HepG2 (cell line): ENCODE results near the gene NDUFS7. TPM values are rescaled to one million over a fixed set of nuclear protein-coding genes. Genes with fewer than 3 reads are reported as not detected.

Experiments used
- CHD2 ChIP-seq: IDR thresholded peaks from 2 replicates; pipeline ENCODE4 v1.6.1; 2011; ENCODE audit warnings: low read depth, low read length, improper control_type of control experiment
- E2F2 ChIP-seq: sonication (generic); formaldehyde crosslinking; IDR thresholded peaks from 2 replicates; pipeline ENCODE4 v1.4.0; 2020; ENCODE audit warnings: missing genetic modification reagents, borderline replicate concordance
- GMEB2 ChIP-seq: IDR thresholded peaks from 2 replicates; pipeline ENCODE4 v1.6.1; 2016; ENCODE audit warnings: missing biosample characterization, missing genetic modification reagents, low read depth
- KAT7 ChIP-seq: IDR thresholded peaks from 2 replicates; pipeline ENCODE4 v1.6.1; 2018; ENCODE audit warnings: borderline replicate concordance, missing compliant biosample characterization
- KIAA2018 ChIP-seq: sonication (generic); formaldehyde crosslinking; IDR thresholded peaks from 2 replicates; pipeline ENCODE4 v1.5.0; 2020; ENCODE audit warnings: mild to moderate bottlenecking, missing genetic modification reagents, borderline replicate concordance
- PAX8 ChIP-seq: sonication (generic); formaldehyde crosslinking; IDR thresholded peaks from 2 replicates; pipeline ENCODE4 v1.8.0; 2022; ENCODE audit warnings: mild to moderate bottlenecking, missing genetic modification reagents, borderline replicate concordance
- SATB2 ChIP-seq: sonication (generic); formaldehyde crosslinking; IDR thresholded peaks from 2 replicates; pipeline ENCODE4 v1.5.0; 2020; ENCODE audit warnings: missing genetic modification reagents
- TRAFD1 ChIP-seq: sonication (generic); formaldehyde crosslinking; IDR thresholded peaks from 2 replicates; pipeline ENCODE4 v1.5.1; 2020; ENCODE audit warnings: missing genetic modification reagents, mild to moderate bottlenecking, borderline replicate concordance
- U2AF1 ChIP-seq: fragments of 200-400 bp; formaldehyde crosslinking; optimal IDR thresholded peaks from 2 replicates; pipeline ENCODE3; 2017; ENCODE audit warnings: mild to moderate bottlenecking, low read depth, low read length
- ZFX ChIP-seq: sonication (generic); formaldehyde crosslinking; IDR thresholded peaks from 2 replicates; pipeline ENCODE4 v1.4.0; 2020; ENCODE audit warnings: mild to moderate bottlenecking, low read depth, missing genetic modification reagents, moderate library complexity
- ZNF18 ChIP-seq: sonication (generic); formaldehyde crosslinking; IDR thresholded peaks from 2 replicates; pipeline ENCODE4 v1.8.0; 2022; ENCODE audit warnings: mild to moderate bottlenecking, missing genetic modification reagents; ENCODE audit not compliant: insufficient replicate concordance
- ZNF550 ChIP-seq: sonication (generic); formaldehyde crosslinking; IDR thresholded peaks from 2 replicates; pipeline ENCODE4 v1.4.0; 2020; ENCODE audit warnings: mild to moderate bottlenecking, missing genetic modification reagents, borderline replicate concordance
- ZSCAN12 ChIP-seq: sonication (generic); formaldehyde crosslinking; IDR thresholded peaks from 2 replicates; pipeline ENCODE4 v1.9.0; 2021; ENCODE audit warnings: mild to moderate bottlenecking, missing genetic modification reagents
- polyA plus RNA-seq, 8 experiments: library from polyadenylated mRNA; depleted of rRNA in 3 of 8; stranded (reverse) in 7 of 8; unstranded in 1 of 8; fragments of >200 nt; fragmentation: Illumina TruSeq in 4 of 8; extraction: Trizol in 4 of 8; gene quantifications; 2 replicates each; pipeline versions ENCODE4 v1.2.1 to v1.2.3, GENCODE V29; 2011 to 2016; ENCODE audit warnings: low read depth in 4 of 8, missing spikeins in 1 of 8, mixed read lengths in 1 of 8; ENCODE audit not compliant: insufficient read depth in 1 of 8
- total RNA-seq, 5 experiments: library from RNA; depleted of rRNA; stranded (reverse); fragments of >200 nt; fragmentation: Illumina TruSeq; extraction: Trizol; gene quantifications; 2 replicates each; pipeline ENCODE4 v1.2.3, GENCODE V29; 2016; ENCODE audit warnings: low read depth in 1 of 5

The NDUFS7 gene
- total and polyA plus RNA-seq, 2 of the 13 experiments (the other 11 are each of a cell fraction or from before 2014, with no cell fraction given) = 34.3 to 66.9 TPM

GRCh38 chr19:1383312-1384084, at the start of gene NDUFS7 (continued):
- TF ChIP-seq KIAA2018 (CRISPR knock-in tag) (no peak; the same call in 1 of the 2 replicates), ZNF18 (CRISPR knock-in tag) (peak; percentile 68), KAT7 (CRISPR knock-in tag) (peak; percentile 97), ZNF550 (CRISPR knock-in tag) (peak; percentile 70; the same call in 1 of the 2 replicates), TRAFD1 (CRISPR knock-in tag) (peak; percentile 90), ZSCAN12 (CRISPR knock-in tag) (peak; percentile 93), CHD2 (peak; percentile 28; the same call in 1 of the 2 replicates), GMEB2 (CRISPR knock-in tag) (peak; percentile 70), SATB2 (CRISPR knock-in tag) (0 out of 2 replicates have a peak, but pooled peaks have one; percentile 86), E2F2 (CRISPR knock-in tag) (no peak; the same call in 1 of the 2 replicates), U2AF1 (peak; percentile 97), PAX8 (peak; percentile 88), ZFX (peak; percentile 95)
